Activated naive CD4-positive, alpha-beta T cell (primary cell): ENCODE measurements around the gene PAX3.

Experiments
- DNase-seq, 4 experiments: peaks; one replicate each; lab custom pipeline; 2025; lab: John Stamatoyannopoulos, UW

Gene PAX3

DNA sequence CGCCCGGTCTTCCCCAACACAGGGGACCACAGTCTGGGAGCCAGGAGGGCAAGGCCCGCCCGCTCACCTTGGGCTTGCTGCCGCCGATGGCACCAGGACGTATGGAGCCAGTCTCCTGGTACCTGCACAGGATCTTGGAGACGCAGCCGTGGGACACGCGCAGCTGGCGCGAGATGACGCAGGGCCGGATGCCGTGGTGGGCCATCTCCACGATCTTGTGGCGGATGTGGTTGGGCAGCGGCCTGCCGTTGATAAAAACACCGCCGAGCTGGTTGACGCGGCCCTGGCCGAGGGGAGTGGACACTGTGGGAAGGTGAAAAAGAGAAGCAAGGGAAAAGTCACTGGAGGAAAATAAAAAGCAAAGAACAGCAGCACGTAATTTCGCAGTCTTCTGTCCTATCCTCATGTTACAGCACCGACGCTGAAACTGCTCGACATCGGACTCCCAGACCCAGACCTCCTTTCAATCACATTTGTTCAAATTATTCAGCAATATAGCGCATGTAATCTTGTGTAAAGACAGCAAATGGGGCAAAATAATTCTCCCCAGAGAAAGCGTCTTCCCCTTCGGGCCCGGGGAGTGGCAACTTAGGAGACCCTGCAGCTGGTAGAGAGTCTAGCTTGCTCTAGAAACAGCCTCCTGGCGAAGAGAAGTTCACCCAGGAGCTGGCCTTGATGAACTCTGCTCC, 1.7 kb downstream of the PAX3 start:
- DNase-seq, result no peak

DNA sequence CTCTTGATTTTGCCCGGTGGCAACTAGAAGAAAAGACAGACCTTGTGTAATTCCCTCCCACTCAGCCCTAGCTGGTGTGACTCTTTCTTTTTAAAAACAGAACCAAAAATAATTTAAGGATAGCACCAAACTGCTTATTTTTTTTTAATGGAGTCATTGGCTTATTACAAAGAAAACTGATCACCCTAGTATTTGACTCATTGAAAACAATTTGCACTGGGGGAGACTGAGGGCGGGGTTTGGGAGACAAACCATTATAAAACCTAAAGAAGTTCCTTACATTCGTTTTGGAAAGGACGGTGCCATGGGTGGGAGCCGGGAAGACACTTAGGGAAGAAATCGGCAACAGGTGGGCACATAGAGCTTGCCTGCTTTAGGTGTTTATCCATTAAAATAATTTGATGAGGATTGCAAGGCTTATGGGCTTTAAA, 2.5 kb downstream of the PAX3 start:
- no peak for DNase-seq

DNA sequence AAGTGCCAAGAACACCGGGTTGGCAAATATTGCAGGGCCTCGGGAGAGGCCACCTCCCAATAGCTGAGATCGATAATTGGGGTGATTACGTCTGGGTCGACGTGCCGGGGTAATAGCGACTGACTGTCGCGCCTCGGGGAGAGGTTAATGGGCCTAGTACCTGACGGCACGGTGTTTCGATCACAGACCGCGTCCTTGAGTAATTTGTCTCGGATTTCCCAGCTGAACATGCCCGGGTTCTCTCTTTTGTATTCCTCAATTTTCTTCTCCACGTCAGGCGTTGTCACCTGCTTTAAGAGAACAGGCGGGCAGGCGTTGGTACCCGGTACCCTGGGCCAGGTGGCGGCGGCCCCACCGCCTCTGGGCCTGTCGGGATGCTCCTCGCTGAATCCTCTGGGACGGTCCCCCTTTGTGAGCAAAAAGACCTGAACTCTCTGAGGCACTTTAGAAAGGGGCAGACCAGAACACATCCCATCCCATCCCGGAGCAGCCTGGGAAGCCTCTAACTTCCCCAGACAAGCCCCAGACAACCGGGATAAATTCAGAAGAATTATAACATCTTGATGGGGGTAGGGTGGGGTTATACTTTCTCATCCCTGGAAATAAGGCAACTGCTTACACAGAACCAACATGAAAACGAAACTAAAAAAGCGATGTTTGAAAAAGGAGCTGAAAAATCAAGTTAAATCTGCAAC, 3.3 kb downstream of the PAX3 start:
- no peak for DNase-seq

DNA sequence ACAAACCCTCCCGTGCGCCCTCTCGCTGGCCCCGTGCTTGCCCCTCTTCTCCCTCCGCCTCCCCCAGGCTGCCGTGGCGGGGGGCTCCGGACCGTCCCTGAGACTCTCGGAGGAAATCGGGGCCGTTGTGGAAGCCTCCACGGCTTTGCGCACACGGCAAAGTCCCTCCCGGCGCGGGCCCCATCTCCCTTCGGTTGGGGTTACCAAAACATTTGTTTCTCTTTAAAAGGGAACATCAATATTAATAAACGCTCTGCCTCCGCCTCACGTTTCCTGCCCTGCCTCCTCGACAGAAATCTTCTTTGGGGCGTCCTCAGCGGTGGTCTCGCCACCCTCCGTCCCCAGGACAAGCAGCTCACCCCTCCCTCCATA, 3.8 kb downstream of the PAX3 start:
- DNase-seq, result no peak

DNA sequence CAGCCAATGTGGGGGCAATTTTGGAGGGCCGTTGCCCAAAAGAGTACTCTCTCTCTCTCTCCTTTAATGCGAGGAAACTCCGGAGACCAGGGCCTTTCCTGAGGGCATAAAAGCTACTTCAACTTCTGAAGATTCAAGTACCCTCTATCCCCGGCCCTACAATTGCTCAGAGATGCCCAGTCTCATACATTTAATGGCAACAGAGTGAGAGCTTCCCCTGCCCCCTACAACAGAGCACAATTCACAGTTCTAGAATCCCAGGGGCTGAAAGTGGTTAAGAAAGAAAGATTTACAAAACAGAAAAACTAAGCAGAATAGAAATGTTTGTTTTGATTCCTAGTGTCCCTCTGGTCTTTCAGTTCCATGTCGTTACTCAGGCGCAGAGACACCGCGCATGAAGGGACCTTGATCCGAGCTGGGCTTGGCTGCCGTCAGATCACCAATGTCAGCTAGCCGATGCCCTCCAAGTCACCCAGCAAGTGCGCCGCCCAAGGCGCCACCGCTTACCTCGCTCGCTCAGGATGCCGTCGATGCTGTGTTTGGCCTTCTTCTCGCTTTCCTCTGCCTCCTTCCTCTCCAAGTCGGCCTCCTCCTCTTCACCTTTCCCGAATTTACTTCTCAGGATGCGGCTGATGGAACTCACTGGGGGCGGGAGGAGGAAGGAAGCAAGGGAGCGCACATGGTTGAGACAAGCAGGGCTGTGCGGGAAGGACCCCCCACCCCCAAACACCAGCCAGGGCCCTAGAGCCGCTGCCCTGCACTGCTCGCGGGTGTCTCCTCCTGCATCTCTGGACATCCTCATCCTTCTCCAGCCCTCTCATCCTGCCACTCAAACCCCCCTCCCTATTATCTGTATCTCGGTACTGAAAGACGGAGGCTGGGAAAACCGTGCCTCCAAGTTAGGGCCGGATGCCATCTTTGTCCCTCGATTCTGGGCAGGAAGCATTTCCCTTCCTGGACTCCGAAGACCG, 4.9 kb downstream of the PAX3 start:
- no peak for DNase-seq

DNA sequence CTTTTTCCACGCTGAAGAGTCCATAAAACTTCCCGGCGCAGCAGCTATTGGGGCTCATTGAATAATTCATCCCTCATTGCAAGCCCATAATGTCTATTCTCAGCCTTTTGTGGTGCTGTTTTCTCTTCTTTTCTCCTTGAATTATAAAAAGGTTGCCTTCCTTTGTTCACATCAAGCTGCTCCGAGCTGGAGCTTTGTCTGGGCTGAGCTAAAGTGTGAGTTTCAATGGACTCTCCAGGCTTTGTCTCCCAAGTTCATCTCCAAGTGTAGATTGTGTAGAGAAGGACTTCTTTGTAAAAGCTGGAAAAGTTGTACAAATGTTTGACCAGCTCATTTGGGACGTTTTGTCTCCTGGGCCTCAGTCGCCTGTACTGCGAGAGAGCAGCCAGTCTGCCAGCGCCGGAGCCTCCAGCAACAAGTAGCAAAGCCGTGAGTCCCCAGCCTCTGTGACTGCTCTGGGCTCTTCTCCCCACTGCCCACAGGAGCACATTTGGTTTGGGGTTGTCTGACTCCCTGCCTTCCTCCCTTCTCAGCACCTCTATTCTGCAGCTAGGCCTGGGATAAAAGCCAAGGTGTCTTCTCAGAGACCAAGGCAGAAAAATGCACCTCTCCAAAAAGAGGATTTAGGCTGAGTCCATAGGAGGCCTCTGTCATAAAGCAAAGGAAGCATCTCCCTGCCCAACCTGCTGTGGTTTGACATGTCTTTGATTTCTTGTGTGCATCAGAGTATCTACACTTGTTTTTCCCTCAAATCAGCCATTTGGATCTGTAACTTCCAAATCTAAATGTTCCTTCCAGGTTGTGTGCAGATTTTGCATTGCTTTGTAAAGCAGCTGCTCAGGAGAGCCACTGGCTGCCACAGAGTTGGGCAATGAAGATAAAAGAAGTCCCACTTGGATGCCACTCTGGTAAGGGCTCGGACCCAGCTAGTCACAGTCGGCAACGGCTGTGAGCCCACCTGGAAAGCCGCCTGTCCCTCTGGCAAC, 6.4 kb downstream of the PAX3 start:
- no peak for DNase-seq

DNA sequence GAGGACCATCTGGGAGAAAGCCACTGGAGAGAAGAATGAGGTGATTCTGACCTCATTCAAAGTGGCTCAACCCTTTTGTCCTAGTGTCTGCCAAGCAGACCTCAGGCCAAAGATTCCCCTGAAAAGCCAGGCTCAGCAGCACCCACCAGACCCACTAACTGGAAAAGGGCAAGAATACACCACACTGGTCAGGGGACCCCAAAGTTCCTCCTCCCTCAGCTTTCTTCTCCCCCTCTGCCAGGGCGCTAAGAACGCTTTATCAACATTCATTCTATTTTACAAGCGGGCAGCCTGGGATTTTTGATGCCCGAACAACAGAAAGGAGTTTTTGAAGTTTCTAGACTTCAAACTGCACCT, 7.3 kb downstream of the PAX3 start:
- no peak for DNase-seq

DNA sequence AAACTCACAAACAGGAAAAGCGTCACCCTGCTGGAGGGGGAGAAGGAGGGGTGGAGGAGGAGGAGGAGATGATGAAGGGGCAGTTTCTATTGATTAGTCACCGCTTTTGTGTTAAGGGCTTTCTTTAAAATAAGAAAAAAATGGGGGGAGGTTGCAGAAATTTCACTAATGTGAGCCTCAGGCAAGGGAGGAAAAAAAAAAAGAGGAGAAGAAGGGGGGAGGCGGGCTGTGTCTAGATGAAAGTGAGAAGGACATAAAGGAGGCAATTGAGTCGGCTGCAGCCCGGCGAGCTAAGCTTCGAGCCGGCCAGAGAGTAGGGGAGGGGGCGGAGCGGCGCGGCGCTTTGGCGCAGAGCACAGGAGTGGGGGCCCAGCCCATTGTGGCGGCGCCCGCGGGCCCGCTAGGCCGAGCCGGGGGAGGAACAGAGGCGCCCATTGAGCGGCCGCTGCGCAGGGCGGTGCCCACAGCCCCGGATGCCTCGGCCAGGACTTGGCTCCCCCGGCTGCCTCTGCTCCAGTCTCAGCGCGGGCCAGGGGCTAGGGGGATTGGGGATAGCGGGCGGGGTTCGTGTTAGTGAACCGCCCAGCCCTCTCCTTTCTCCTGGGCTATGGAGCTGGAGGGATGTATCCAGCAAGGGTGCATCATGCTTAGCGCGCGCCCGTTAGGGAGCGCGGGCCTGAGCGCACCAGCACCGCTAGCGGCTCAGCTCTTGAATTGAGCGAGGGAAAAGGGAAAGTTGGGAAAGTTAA, 7.9 kb downstream of the PAX3 start:
- no peak for DNase-seq

DNA sequence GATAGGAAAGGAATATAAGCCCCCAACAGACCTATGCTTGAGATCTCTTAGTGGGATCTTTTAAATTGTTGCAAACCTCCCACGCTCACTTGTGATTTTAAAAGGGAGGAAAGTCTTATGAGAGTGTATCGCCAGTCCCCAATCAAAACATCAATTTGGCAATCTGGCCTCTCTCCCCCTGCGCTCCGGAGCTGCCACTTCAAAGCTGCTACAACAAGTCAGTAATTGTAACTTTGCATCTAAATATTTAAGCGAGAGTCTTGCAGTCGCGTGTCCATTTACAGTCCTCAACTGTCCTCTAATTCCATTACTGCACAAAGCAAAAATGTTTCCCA, 8.4 kb downstream of the PAX3 start:
- DNase-seq, result no peak

DNA sequence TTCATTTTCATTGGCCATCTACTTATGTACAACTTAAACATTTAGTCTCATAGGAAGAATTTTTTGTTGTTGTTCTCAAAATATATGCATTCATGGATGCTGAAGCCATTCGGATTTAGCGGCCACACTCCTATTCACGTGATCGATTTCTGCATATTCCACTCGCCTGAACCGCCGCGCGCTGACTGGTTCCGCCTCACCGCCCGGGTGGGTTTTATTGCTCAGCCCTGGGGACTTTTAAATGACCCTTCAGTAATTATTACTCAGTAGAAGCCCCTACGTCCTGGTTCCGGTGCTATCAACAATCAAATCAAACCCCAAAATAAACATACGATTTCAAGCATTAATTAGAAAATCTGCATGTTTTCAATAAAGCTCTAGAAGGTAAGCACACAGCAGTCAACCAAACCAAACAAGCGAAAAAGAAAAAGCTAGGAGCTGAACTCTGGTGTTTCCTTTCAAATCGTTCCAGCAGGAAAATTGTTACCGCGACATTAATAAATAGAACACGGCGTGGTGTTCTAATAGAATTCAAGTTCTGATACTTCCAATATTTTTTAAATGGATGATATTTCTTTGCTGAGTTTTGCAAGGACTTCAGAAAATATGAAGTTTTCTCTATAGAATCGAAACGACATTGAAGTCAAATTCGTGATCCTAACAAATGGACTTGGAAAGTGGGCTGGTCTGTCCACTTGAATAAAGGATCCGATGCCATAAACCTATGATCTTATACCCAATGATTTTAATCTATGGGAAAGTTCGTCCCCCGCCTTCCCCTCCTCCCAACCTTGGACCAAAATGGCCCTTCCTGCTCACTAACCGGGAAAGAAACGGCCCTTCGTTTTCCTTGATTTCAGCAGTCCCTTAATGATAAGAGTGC, 9.3 kb downstream of the PAX3 start:
- DNase-seq, result no peak

DNA sequence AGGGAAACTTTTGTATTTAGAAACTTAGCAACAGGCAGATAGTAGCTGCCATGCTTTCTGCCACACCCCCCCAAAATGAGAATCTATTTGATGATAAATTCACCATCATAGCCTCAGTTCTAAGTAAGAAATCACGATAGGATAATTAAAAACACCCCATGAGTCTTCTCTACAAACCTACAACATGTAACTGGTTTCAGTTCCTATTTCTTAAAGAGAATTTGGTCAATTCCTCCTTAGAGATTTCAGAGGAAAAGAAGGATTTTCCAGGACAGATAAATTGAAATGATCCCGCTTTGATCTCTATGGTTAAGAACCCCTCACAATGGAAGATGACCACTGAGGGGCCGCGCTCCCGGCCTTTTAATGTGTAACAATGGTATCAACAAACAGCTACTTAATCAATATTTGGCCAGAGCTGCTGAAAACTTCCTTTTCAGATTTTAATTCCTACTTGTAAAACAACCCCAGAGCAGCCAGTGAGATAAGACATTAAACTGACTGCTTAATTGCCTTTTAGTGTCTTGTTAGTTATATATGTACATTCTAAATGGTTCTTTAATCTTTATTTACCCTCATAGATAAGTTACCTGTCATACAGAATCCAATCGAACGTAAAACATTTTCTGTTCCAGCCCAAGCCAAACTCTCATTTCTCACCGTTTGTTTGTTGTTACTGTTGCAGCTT, 10.1 kb downstream of the PAX3 start:
- DNase-seq, result no peak

DNA sequence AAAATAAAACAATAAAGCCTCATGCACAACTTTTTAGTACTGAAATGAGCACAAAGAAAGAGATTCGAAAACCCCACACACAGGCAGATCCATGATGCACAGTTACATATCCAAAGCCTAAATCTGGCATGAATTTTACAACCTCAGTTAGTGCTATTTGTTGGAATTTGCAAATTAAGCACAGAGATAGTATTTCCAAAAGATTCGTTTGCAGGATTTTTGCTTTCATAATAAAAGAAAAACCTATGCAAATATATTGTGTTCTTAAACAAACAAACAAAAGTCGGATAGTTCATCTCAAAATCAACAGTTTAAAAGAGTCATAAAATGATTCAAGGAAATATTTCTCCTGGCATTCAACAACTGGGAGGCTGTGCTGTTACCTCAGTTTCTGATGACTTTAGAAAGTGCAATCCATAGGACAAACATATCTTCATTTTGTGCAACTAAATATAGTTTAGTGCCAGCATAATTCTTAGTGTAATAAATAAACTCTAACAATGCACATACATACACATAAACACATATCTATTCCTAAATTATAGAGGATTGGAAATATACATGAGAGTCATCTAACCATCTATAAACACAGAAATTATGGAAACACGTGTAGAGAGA, 10.8 kb downstream of the PAX3 start:
- DNase-seq, result no peak

DNA sequence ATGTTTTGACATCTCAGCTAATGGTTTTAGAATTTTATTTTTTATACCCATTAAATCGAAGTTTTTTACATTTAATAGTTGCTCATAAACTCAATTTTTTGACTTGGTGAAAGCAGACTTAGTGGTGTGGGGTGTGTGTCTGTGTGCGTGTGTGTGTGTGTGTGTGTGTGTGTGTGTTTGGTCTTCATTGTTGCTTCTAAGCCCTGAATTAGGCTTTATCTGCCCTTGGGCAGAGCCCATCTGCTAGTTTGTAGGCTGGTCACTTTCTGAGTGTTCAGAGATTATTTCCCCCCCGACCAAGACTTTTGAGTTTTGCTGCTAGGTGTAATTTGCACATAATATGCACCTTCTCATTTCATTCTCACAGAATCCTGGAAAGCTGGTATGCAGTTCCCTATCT, 14.3 kb downstream of the PAX3 start:
- no peak for DNase-seq

DNA sequence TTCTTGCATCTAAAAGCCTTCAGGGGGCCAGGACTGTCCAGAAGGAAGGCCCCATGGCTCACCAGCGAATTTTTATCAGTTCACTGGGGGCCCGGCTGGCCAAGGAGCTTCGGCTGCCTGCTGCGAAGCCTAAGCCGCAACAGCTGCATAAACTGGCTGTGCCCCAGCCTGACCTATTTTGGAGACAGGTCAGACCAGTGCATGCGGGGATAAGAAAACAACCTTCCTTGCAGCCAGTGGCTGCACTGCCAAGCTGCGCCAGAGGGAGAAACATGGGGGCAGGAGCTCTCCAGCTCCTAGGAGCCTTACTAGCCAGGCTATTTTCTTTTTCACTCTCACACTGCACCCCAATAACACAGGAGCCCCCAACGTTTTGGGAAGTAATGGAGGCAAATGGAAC, 15.2 kb downstream of the PAX3 start:
- no peak for DNase-seq

DNA sequence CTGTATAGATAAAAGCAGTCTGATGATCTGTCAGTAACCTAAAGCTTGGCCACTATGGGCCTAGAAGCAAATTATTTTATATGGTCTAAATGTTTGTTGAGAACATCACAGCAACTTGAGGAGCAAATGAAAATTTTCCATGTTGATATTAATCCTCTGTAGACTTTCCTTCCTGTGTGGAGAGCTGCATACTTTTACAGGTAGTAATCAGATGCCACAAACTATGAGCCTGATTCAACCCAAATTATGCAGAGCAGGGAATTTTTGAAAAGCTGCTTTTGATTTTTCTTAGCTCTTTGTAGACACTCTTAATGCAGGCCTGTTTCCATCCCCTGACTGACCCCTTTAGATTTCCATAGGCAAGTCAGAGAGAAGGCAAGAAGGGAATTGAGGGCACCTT, 17.3 kb downstream of the PAX3 start:
- no peak for DNase-seq

DNA sequence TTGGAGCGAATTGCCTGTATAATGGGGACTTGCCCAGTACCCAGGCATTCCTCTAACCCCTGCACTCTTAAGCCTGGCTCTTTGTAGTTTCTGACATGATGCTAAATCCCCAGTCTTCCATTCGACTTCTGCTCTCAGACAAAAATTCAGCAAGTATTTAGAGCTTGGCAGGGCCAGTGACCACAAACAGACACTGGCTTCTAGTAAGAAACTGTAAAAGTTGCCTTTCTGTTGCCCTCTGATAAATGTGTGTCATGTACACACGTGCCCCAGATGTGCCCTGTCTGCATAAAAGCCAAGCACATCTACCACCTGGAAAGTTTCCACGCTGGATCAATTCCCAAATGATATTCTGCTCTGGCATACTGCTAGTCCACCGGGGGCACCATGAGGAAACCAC, 18.0 kb downstream of the PAX3 start:
- DNase-seq, result no peak

DNA sequence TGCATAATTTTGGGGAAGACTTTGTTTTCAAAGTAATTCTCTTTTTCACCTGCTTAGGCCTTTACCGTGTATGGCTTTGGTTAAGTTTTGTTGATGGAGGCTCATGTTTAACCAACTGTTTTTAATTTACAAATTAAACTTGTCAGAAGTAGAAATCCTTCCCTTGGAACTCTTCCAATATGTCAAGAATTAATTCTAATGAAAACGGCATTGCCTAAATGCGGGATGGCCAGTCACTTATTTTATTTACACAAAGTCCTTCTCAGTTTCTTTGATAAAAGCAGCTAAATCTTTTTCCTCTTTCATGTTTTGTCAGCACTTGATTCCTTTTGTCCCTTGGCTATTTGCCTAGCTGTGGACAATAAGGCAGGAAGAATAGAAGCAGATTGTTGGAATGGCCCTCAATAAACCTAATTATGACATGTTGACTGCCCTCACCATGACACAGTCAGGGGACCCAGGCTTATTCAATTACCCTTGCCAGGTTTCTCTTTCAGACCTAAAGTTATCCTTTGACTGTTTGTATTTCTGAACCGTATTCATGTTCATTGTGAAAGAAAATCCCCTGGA, 26.3 kb downstream of the PAX3 start:
- DNase-seq, result no peak

DNA sequence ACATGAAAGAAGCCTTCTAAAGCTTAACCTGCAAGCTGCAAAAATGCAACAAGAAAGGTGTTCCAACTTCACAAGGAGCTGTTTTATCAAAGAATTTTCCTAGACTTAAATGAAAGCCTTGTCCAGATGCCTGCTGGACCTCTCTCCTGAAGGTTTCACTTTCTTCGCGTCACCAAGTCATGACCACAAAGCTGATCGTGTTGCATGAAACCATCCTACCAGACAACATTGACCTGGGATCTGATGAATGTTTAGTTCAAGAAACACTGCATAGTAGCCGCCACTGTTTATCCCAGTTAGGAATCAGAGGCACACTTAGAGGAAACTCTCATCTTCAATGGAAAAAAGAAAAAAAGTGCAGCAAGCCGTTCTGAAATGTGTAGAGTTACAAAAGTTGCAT, 26.9 kb downstream of the PAX3 start:
- no peak for DNase-seq

DNA sequence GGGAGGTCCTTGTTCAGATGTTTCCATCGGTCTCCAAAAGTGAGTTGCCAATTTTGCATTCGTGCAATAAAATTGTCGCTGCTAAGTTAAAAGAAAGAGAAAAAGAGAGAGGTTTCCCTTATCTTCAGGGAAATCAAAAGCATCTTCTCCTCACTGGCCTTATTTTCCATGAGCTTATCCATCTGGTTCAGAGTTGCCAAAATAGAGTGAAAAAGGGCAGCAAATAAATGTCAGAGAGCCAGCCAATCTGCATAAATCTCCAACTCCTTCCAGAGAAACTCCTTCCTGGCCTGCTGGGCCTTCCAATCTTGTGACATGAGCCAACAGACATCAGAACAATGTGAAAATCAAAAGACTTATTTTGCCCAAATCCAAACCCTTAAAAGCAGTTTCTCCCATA, 28.4 kb downstream of the PAX3 start:
- no peak for DNase-seq
